HG02571 (cell line): Measurements from ENCODE around the gene PIK3R2.

Experiments used
- ATAC-seq: cut with Tn5 transposase; IDR thresholded peaks from one replicate; pipeline ENCODE4 v1.9.1; 2021; ENCODE audit warnings: mild to moderate bottlenecking, moderate library complexity; ENCODE audit not compliant: unreplicated experiment

The PIK3R2 gene

DNA sequence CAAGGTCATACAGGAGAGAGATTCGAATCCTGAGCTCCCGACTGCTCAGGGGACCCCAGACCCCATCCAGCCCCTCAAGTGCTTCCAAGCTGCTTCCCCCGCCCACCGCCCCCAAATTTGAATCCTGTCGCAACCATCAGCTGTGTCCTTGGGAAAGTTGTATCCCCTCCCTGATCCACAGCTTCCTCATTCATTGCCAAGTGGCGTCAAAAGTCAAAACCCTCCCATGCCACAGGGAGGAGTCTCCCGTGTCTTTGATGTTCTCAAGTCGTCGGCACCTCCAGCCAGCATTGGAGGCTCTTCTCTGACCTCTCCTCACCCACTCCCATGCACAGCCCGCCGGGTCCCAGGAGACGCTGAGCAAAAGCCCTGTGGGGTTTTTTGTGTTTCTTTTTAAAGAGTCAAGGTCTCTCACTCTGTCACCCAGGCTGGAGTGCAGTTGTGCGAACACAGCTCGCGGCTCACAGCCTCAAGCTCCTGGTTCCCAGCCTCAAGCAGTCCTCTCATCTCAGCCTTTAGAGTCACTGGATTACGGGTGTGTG, 17.8 kb downstream of the PIK3R2 start:
- no peak for ATAC-seq

DNA sequence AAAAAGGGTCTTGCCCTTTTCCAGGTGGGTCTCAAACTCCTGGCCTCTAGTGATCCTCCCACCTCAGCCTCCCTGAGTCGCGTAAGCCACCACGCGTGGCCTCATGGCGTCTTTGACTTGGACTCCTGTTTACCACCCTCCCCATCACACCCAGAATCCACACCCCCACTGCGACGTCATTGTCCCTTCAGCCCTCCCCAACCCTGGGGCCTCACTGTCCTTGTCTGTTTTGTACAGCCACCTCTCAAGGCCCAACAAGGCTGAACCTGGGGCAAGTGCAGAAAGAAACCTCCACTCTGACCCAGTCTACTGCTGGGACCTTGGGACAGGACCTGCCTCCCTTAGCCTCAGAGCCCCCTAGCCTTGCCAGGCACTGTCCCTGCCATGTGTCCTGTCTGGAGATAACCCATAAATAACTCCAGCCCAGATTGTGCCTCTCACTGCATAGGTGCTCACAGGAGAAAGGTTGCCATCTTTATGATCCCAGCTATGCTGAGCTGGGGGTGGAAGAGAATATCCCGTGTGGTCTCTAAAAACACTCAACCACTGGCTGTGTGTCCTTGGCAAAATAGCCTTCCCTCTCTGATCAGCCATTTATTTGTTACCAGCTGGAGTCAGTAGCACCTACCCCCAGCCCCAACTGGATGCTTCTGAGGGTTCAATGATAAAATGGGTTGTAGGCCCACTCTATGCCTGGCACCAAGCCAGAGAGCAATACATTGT, 18.8 kb downstream of the PIK3R2 start:
- ATAC-seq = no peak

DNA sequence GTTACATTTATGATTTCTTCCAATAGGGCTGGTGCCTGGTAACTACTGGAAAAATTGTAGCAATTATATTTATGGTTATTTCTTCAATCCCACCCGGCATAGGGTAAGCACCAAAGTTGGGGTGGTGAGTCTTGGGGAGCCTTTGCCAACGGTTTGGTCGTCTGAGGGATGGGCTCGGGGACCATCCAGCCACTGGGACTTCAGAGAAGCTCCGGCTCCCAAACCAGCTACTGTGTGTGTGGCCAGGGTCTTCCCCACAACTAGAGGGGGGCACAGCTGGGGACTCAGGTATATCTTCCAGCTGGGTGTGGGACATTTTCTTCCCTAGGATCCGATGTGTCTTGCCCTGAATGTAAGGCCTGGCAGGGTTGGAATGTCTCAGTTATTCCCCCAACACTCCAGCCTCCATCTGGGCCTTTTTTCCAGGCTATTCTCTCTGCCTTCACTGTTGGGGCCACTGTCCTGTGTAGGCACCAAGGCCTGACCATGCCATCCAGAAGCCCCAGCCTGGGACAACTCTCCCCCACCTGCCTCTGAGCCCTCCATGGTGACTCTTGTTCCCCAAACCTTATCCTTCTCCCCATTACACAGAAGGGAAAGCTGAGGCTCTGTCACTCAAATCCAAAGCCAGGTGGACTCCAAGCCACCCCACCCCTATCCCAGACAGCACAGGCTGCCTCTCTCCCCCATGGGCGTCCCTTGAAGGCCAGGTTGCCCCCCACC, 19.5 kb downstream of the PIK3R2 start:
- no peak for ATAC-seq

DNA sequence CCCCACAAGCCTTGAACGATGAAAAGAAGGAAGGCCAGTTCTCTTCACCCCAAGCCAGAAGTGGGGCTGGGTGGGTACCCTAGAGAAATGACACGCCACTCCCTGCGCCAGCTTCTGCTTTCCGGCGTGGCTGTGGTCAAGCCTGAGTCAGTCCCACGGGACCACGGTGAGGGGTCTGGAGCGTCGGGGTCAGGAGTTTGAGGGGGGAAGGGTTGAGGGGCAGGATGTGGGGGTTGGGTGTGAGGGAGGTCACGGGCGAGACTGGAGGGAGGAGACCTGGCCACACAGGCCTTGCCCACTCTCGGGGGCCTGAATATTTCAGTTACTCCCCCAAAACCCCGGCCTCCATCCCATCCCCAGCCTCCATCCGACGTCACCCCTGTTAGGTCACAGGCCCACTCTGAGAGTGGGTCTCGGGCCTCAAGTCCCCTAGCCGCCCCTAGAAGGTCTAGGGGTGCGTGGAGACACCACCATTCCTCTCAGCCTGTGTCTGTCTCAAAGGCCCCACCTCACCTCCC, 20.1 kb downstream of the PIK3R2 start:
- ATAC-seq = peak; percentile 2

DNA sequence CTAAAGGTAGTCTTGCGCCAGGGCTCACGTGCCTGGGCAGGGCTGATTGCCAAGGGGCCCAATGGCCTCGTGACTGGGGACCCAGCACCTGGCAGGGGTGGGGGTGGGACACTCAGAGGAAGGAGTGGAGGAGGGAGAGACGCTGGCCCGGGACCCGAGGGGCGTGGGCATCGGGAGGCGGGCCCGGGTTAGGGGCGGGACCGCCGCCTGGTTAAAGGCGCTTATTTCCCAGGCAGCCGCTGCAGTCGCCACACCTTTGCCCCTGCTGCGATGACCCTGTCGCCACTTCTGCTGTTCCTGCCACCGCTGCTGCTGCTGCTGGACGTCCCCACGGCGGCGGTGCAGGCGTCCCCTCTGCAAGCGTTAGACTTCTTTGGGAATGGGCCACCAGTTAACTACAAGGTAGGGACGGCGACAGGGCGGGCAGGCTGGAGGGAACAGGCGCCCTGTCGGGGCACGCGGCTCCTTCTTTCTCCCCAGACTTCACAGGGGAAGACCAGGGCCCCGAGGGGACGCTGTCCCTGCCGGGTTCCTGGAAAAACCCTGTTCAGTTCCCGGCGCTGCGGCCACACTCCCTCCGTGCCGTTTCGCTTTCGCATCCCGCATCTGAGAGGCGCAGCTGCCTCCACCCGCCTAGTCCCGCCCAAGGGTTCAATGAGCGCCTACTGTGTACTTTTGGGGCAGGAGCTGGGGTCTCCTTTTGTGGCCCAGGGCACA, 20.8 kb downstream of the PIK3R2 start, which contains the start of gene IFI30:
Gene IFI30, plus strand, starts transcription at position 242 of the 717 bp plus-strand sequence. Its CDS starts 29 bp downstream, at position 271.
- ATAC-seq = peak; percentile 42

DNA sequence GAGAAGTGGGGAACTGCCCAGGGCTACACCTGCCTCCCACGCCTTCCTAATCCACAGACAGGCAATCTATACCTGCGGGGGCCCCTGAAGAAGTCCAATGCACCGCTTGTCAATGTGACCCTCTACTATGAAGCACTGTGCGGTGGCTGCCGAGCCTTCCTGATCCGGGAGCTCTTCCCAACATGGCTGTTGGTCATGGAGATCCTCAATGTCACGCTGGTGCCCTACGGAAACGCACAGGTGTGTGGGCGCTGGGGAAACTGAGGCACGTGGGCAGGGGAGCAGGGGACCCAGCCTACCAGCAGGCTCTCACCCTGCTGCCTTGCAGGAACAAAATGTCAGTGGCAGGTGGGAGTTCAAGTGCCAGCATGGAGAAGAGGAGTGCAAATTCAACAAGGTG, 22.0 kb downstream of the PIK3R2 start:
- ATAC-seq = no peak

DNA sequence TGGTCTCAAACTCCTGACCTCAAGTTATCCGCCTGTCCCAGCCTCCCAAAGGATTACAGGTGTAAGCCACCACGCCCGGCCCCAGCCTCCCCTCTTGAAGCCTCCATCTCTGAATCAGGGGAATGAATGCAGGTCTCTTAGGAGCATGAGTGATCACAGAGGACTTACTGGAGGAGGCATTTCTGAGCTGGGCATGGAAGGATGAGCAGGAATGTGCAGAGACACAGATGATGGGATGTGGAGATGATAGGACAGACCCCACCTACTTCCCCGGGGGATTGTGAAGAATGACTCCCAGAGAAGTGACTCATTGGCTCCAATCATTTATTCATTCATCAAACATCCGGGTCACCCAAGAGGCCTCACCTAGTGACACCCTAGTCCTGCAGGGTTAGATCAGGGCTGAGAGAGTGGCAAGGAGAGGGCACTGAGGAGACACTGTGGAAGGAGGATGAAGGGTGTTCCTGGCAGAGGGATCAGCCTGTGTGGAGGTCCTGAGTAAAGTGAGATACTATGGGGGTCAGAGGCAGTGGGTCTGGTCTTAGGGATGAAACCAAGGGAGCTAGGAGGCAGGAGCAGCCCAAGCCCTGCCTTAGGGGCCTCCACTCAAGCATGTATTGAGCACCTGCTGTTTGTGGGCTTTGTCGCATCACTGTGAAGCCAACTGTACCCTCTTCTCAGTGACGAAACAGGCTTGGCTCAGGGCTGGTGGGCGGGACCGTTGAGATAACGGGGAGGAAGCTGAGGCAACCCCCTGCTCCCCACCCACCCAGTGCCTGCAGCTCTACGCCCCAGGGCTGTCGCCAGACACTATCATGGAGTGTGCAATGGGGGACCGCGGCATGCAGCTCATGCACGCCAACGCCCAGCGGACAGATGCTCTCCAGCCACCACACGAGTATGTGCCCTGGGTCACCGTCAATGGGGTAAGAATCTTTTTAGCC, 23.7 kb downstream of the PIK3R2 start:
- ATAC-seq = no peak

DNA sequence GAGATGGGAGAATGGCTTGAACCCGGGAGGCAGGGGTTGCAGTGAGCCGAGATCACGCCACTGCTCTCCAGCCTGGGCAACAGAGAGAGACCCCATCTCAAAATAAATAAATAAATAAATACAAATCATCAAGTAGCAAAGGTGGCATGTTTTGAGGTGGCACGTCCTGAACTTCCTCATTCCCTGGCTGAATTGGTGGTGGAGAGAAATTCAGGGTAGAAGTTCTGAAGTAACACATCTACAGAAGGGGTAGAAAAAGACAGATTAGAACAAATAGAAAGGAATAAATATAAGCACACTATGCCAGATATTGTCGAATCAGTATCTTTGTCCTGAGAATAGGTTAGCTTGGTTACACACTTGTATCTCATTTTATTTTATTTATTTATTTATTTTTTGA, 27.0 kb downstream of the PIK3R2 start:
- ATAC-seq = no peak

DNA sequence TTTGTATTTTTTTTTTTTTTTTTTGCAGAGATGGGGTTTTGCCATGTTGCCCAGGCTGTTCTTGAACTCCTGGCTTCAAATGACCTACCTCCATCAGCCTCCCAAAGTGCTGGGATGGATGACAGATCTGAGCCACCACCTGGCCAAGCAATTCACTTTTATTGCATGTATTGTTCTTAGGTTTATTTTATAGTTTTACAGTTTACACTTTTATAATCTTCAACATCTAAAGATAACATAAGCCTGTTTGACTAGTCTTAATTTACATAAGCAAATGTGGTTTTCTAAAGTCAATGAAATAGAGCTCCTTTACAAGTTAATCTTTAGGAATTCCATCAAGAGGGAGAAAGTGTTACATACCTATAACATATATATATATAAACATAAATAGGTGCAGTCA, 30.6 kb downstream of the PIK3R2 start:
- no peak for ATAC-seq

DNA sequence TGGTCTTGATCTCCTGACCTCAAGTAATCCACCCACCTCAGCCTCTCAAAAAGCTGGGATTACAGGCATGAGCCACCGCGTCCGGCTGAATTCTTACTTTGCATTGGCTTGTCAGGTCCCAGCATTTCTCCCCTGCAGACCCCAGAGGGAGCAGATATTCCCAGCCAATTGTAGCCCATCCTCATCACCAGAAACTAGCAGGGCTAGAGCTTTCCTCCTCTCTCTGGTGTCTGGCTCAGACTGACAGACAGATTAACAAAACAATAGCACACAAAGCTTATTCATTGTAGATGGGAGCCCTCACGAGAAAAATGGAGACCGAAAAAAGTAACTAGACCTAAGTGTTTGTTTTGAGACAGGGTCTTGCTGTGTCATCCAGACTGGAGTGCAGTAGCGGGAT, 32.6 kb downstream of the PIK3R2 start:
- no peak for ATAC-seq

DNA sequence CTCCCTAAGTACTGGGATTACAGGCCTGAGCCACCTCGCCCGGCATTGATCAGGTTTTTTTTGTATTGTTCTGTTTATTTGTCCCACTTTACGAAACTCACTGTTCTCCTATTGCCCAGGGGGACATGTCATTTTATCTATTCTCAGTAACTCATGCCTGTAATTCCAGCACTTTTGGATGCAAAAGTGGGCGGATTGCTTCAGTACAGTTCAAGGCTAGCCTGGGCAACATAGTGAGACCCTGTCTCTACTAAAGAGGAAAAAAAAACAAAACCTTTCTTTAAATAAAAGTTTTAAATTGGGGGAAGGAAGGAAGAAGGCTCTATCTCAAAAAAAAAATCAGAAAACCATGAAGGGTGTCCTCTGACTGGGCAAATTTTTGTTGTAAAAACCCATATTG, 37.3 kb downstream of the PIK3R2 start:
- no peak for ATAC-seq

DNA sequence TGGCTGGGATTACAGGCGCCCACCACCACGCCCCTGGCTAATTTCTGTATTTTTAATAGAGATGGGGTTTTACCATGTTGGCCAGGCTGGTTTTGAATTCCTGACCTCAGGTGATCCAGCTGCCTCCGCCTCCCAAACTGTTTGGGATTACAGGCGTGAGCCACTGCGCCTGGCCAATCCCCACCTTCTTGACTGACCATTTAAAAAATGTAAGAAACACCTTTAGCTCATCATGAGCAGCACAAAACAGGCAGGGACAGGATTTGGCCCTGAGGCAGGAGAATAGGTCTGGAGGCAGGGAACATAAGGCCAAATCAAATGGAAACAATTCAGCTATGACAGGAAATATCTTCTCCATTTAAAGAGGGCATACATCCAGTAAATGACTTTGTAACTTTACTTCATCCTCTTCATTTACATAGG, 38.7 kb downstream of the PIK3R2 start:
- ATAC-seq = no peak

DNA sequence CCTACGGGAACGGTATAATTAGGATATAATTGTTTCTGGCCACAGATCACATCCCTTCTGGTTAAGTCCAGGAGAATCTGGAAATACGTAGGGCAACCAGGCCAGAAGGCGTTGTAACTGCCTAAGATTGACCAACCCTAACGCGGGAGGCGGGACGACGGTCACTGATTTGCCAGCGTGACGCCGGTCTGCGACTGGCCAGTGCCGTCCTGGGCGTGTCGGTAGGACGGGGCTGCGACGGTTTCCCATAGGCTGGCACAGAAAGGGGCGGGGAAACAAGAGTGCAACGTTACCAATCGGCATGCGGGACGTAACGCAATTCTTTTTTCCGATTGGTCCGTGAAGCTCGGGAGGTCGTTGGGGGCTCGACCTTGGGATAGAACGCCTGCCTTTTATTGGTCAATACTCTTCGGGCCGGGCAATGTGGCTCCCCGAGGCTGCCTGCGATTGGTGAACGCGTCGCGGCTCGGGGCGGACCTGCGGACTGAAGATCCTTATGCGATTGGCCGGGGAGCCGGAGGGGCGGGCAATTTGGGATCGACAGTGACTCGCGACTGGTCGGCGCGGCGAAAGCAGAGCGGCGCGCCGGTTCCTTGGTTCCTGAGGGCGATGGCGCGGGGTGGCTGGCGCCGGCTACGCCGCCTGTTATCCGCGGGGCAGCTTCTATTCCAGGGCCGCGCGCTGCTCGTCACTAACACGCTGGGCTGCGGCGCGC, 39.9 kb downstream of the PIK3R2 start, which contains the start of gene MPV17L2:
Gene MPV17L2, plus strand, starts transcription at position 546 of the 715 bp plus-strand sequence. Its CDS starts 64 bp downstream, at position 610.
- peak; percentile 88 for ATAC-seq

DNA sequence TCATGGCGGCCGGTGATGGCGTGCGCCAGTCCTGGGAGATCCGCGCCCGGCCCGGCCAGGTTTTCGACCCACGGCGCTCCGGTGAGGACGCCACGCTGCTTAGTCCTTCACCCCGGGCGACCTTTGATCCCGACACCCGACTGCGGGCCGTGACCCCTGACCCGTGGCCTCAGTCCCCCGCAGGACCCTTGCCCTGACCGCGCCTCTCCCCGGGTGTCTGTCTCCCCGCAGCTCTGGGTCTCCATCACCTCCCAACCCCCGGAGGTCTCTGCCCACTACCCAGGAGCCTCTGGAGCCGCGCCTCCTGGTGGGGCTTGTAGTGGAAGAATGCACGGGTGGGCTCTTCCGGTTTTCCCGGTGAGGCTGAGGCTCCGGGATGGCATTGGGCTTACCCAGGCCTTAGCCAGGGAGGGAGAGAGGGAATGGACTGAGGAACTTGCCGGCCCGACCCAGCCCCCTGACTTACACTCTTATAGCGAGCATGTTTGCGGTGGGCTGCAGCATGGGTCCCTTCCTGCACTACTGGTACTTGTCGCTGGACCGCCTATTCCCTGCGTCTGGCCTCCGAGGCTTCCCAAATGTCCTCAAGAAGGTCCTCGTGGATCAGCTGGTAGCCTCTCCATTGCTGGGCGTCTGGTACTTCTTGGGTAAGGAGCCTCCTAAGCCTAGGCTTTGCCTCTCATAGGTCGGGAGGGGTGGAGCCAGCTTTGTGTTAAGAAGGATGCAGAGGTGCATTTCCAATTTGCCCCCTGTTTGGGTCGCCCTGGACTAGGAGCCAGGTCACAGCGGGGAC, 40.6 kb downstream of the PIK3R2 start:
- peak; percentile 0 for ATAC-seq

DNA sequence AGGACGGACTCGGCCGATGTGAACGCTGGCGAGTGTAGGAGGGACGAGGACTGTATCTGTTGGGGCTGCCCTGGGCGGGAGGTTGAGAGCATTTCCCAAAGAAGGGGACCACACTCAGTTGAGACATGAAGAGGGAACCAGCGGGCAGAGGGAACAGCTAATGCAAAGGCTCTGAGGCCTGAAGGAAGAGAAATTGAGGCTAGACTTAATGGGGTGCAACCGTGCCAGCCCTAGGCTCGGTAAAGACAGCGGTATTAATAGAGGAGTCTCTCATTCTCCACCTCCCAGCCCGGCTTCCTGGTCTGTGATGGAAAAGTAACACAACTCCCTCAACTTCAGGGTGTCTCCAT, 41.2 kb downstream of the PIK3R2 start:
- no peak for ATAC-seq

DNA sequence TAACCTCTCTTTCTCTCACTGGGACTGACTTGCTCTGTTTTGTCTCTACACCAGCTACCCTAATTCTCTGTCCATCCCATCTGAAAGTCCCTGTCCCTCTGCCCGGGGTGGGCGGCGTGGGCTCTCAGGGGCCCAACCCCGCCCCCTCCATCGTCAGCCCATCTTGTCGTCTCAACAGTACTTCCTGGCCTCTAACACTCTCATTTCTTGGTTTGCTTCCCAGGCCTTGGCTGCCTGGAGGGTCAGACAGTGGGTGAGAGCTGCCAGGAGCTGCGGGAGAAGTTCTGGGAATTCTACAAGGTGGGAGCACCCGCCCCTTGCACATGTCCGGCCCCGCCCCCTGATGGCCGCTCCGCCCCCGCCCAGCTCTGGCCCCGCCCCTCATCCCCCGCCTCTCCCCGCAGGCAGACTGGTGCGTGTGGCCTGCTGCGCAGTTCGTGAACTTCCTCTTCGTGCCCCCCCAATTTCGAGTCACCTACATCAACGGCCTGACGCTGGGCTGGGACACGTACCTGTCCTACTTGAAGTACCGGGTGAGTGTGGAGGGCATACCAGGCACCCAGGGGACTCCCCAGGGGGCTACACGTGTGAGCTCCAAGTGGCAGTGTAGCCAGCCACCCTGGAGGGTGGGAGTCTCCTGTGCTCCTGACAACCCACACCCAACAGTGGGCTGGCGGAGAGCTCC, 41.7 kb downstream of the PIK3R2 start:
- no peak for ATAC-seq

DNA sequence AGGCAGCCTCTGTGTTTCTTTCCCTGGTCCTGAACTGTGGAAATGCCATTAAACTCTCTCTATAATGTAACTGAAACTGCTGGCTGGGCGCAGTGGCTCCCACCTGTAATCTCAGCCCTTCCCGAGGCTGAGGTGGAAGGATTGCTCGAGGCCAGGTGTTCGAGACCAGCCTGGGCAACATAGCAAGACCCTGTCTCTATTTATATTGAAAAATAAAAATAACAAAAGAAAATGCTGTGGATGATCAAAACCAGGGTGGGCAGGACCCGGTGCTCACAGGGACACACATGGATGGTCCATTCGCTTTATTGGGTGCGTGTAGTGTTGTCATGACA, 43.5 kb downstream of the PIK3R2 start:
- ATAC-seq = no peak

DNA sequence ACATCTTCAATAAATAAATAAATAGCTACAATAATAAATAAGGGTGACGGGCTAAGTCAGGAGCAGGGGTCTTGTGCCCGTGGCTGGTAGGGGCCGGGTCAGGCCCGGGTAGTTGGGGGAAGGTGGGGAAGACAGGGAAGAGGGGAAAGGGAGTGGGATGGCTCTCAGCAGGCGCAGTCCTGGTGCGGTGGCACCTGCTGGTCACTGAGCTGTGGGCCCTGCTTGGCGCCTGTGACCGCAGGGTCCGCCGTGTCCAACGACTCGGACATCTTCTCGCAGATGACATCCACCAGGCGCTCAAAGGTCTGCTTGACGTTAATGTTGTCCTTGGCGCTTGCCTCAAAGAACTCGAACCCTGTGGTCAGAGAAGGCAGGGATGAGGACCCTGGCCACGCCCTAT, 44.3 kb downstream of the PIK3R2 start:
- no peak for ATAC-seq
